Cardiac muscle cell (in vitro differentiated cells and primary cell): Measurements from ENCODE around the gene SLF2. TPM values are rescaled to one million over a fixed set of nuclear protein-coding genes. Genes with fewer than 3 reads are reported as not detected.
A peak's percentile ranks its signal among the peaks of the same experiment; 100 is the strongest.

Experiments used
- DNase-seq, 2 donors: peaks; one replicate each; pipeline versions ENCODE4 v3.0.0 to v3.0.0-alpha.2; 2010 to 2017; ENCODE audit warnings: low read depth in 1 of 2, low spot score in 1 of 2
- H3K27ac ChIP-seq: fragments of 200-600 bp; sonication (generic); 2 replicates; pipeline ENCODE4 v1.5.1; 2016
- H3K27me3 ChIP-seq: fragments of 200-600 bp; sonication (generic); 2 replicates; pipeline ENCODE4 v1.6.0; 2016; ENCODE audit warnings: control low read depth
- H3K36me3 ChIP-seq: fragments of 200-600 bp; sonication (generic); 2 replicates; pipeline ENCODE4 v1.5.1; 2016; ENCODE audit warnings: control low read depth
- H3K4me1 ChIP-seq: fragments of 200-600 bp; sonication (generic); 2 replicates; pipeline ENCODE4 v1.8.1; 2017; ENCODE audit warnings: low read depth, mild to moderate bottlenecking, mixed run types
- H3K4me3 ChIP-seq: fragments of 200-600 bp; sonication (generic); 2 replicates; pipeline ENCODE4 v1.5.1; 2016; ENCODE audit warnings: mild to moderate bottlenecking
- H3K9me3 ChIP-seq: fragments of 200-600 bp; sonication (generic); 2 replicates; pipeline ENCODE4 v1.5.1; 2017; ENCODE audit warnings: low read depth, mild to moderate bottlenecking, control low read depth
- CTCF ChIP-seq: IDR thresholded peaks from 2 replicates; pipeline ENCODE4 v1.5.1; 2012; ENCODE audit warnings: low read depth, mild to moderate bottlenecking, low read length
- polyA plus RNA-seq: library from polyadenylated mRNA; unstranded; fragments of >200 nt; fragmentation: Nextera tagmentation; extraction: Ambion mirVana; gene quantifications from 2 replicates; pipeline ENCODE4 v1.2.1, GENCODE V29; 2016
- total RNA-seq: library from RNA; depleted of rRNA; stranded (reverse); fragments of >200 nt; gene quantifications from 2 replicates; pipeline ENCODE4 v1.2.3, GENCODE V29; 2016

SLF2 gene
- total and polyA plus RNA-seq, 2 experiments from 2014 or later = 33.7 to 37.8 TPM

DNA sequence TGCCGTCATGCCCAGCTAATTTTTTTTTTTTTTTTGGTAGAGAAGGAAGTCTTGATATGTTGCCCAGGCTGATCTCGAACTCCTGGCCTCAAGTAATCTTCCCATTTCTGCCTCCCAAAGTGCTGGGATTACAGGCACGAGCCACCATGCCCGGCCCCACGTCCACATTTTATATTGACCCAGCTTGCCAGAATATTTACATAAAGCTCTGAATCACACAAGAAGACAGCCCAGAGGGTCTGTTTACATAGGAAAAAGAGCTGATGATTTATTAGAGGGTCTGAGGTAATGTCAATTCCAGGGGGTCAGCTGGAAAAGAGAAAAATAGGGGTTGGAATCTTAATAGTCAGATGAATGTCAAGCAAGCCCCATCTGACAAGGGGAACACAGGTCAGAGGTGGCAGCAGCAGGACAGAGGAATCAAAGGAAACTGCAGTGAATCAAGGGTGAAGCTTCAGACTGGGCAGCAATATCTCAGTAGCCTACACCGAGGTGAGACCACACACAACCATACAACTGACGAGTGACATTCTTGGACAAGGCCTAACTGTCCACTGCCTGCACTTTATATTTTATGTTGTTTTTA lies 15.8 kb upstream of the SLF2 start:
- no peaks in the 10 kb centered on the region for H3K36me3 ChIP-seq
- H3K4me1 ChIP-seq = no peaks in the 10 kb centered on the region
- H3K27ac ChIP-seq = no peak overlapping the region
- H3K9me3 ChIP-seq = no peaks in the 10 kb centered on the region
- TF ChIP-seq CTCF = no peak
- no peak for DNase-seq
- H3K27me3 ChIP-seq = peaks cover 3% of the 10 kb centered on the region
- H3K4me3 ChIP-seq = no peak overlapping the region

- peaks cover 3% of the 10 kb centered on the region for H3K27me3 ChIP-seq
- no peak overlapping the region for H3K27ac ChIP-seq
- H3K4me3 ChIP-seq = no peak overlapping the region
- H3K9me3 ChIP-seq = no peaks in the 10 kb centered on the region
- no peaks in the 10 kb centered on the region for H3K4me1 ChIP-seq
- no peak for DNase-seq
- no peak for TF ChIP-seq CTCF
- no peaks in the 10 kb centered on the region for H3K36me3 ChIP-seq
Measured at GRCh38 chr10:100897976-100898375, 14.8 kb upstream of the SLF2 start.

GRCh38 chr10:100899171-100899570 lies 13.6 kb upstream of the SLF2 start:
- peaks cover 3% of the 10 kb centered on the region for H3K27me3 ChIP-seq
- no peaks in the 10 kb centered on the region for H3K4me1 ChIP-seq
- DNase-seq = peak in 1 of 2 donors; percentile 43
- H3K4me3 ChIP-seq = no peak overlapping the region
- no peaks in the 10 kb centered on the region for H3K36me3 ChIP-seq
- no peak overlapping the region for H3K27ac ChIP-seq
- TF ChIP-seq CTCF = no peak
- no peaks in the 10 kb centered on the region for H3K9me3 ChIP-seq

DNA sequence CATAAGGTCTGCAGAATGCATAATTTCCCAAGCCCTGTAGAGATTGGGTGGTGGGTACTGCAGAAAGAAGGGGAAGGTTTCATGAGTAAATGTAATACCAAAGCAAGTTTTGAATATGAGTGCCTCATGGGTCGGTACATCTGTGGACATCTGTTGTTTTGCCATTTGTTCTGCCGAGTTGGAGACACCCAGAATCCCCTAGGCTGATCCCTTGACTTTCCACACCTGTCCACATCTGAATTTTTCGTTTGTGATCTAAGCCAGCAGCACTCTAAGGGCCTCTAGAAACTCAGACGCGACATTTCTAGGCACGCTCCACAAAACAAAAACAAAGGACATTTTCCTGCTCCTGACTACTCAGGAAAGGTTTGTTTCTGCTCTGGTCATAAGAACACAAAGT lies 11.7 kb upstream of the SLF2 start:
- no peak overlapping the region for H3K4me3 ChIP-seq
- TF ChIP-seq CTCF = no peak
- H3K9me3 ChIP-seq = no peaks in the 10 kb centered on the region
- no peaks in the 10 kb centered on the region for H3K36me3 ChIP-seq
- H3K27me3 ChIP-seq = no peaks in the 10 kb centered on the region
- no peaks in the 10 kb centered on the region for H3K4me1 ChIP-seq
- H3K27ac ChIP-seq = no peak overlapping the region
- DNase-seq = no peak

DNA sequence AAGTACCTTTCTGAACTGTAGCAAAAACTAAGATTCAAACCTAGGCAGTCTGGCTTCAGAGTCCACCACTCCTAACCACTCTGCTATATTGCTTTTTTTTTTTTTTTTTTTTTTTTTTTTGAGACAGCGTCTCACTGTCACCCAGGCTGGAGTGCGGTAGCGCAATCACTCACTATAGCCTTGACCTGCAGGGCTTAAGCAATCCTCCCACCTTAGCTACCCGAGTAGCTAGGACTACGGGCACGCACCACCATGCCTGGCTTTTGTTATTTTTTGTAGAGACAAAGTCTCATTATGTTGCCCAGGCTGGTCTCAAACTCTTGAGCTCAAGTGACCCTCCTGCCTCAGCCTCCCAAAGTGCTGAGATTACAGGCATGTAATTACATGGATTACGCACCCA lies 10.1 kb upstream of the SLF2 start:
- H3K27me3 ChIP-seq = no peaks in the 10 kb centered on the region
- no peak overlapping the region for H3K4me3 ChIP-seq
- no peak overlapping the region for H3K27ac ChIP-seq
- no peaks in the 10 kb centered on the region for H3K36me3 ChIP-seq
- DNase-seq = no peak
- TF ChIP-seq CTCF = no peak
- H3K4me1 ChIP-seq = no peaks in the 10 kb centered on the region
- no peaks in the 10 kb centered on the region for H3K9me3 ChIP-seq
